Esophagus (tissue), 2 donors: ENCODE measurements around the gene TIMM50. TPM values are rescaled to one million over a fixed set of nuclear protein-coding genes. Genes with fewer than 3 reads are reported as not detected.
A peak's percentile ranks its signal among the peaks of the same experiment; 100 is the strongest.
"Not testable (repeated sequence)": the region's sequence is repeated elsewhere in the genome, so short reads cannot be mapped to it uniquely, and the experiment has no call there.

ENCODE experiments used
- H3K27ac ChIP-seq, 2 donors: one replicate each; pipeline ENCODE4 v1.5.1; 2013; ENCODE audit warnings: low read depth in 2 of 2, mild to moderate bottlenecking in 2 of 2, inconsistent platforms in 1 of 2, low read length in 1 of 2, moderate library complexity in 1 of 2
- H3K27me3 ChIP-seq, 2 donors: one replicate each; pipeline ENCODE4 v1.6.1; 2013; ENCODE audit warnings: low read length in 2 of 2, control low read depth in 1 of 2, mild to moderate bottlenecking in 1 of 2; ENCODE audit not compliant: insufficient read depth in 2 of 2, control insufficient read depth in 1 of 2
- H3K36me3 ChIP-seq, 2 donors: one replicate each; pipeline ENCODE4 v1.6.1; 2013; ENCODE audit warnings: low read length in 1 of 2; ENCODE audit not compliant: control insufficient read depth in 2 of 2, insufficient read depth in 2 of 2
- H3K4me1 ChIP-seq, 2 donors: one replicate each; pipeline ENCODE4 v1.6.1; 2013; ENCODE audit warnings: low read length in 1 of 2; ENCODE audit not compliant: control insufficient read depth in 2 of 2, insufficient read depth in 2 of 2
- H3K4me3 ChIP-seq, 2 donors: one replicate each; pipeline ENCODE4 v1.5.1; 2013; ENCODE audit warnings: low read length in 2 of 2, mild to moderate bottlenecking in 2 of 2, low read depth in 1 of 2, moderate library complexity in 1 of 2
- H3K9me3 ChIP-seq, 2 donors: one replicate each; pipeline ENCODE4 v1.6.1; 2013; ENCODE audit warnings: mild to moderate bottlenecking in 2 of 2, low read depth in 1 of 2, low read length in 1 of 2, moderate library complexity in 1 of 2; ENCODE audit not compliant: control insufficient read depth in 2 of 2, insufficient read depth in 1 of 2
- WGBS, 2 donors: extraction: QIAGEN DNeasy Blood & Tissue Kit; methylation state at CpG; one replicate each; pipeline ENCODE4 v1.1.7; 2013; 5-methylcytosine and 5-hydroxymethylcytosine counted together
- polyA plus RNA-seq, 2 donors: library from polyadenylated mRNA; stranded (reverse); fragments of 200-250 nt; gene quantifications; one replicate each; pipeline ENCODE4 v1.2.3, GENCODE V29; 2013
- donor health status: healthy with polysubstance abuse.
- donor health status: Bipolar disorder and iron deficiency.

TIMM50 gene
- polyA plus RNA-seq, 2 donors, result 42.3 to 42.4 TPM

DNA sequence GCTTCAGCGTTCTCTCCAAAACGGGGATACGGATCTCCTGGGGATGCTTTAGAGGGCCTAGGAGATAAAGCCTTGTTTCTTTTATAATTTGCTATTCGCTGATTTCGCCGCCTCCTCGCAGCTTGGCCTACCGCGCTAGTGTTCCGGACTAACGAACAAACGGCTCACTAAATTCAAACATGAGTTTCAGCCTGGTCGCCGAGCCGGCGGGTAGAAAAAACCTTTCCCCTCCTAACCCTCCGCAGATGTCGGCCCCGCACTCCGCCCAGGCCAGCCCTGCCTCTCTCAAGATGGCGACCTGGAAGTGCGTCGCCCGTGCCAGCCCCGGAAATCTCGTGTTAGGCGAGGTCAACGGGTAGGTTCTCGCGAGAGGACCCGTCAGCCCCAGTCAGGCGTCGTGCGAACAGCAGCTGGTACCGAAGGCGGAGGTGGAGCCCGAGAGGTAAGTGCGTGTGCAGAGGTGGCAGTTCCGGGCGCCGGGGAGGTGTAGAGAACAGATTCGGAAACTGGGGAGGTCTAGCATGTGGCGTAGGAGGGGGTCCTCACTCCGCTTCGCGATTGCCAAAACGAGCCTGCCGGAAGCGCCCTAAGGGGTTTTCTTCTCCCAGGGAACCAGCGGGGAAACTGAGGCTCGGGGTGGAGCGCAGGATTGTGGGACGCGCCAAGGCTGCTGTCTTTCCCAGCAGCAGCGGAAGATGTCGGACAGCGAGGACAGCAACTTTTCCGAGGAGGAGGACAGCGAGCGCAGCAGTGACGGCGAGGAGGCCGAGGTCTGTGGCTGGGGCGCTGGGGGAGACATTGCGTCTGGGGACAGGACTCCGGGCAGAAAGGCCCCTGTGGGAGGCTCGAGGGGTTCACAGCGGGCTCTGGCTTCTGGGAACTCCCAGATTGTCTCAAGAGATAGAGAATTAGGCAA is 35.2 kb upstream of the TIMM50 start, which contains the start of gene SUPT5H:
Gene SUPT5H, plus strand, starts transcription at position 387 of the 916 bp plus-strand sequence. Its CDS starts 309 bp downstream, at position 696.
- Histone ChIP-seq H3K9me3 (no peaks in the 10 kb centered on the region), H3K4me1 (peaks cover 5 to 12% of the 10 kb centered on the region in 2 donors), H3K4me3 (peak within 1 kb of the TSS; percentile 93 to 99), H3K27ac (peak within 1 kb of the TSS; percentile 98 to 99), H3K27me3 (no peaks in the 10 kb centered on the region), H3K36me3 (peaks cover 0 to 3% of the 10 kb centered on the region in 2 donors)
- WGBS, 2 donors, result 0 to 1% methylated on average over 68 of the region's 68 CpGs

DNA sequence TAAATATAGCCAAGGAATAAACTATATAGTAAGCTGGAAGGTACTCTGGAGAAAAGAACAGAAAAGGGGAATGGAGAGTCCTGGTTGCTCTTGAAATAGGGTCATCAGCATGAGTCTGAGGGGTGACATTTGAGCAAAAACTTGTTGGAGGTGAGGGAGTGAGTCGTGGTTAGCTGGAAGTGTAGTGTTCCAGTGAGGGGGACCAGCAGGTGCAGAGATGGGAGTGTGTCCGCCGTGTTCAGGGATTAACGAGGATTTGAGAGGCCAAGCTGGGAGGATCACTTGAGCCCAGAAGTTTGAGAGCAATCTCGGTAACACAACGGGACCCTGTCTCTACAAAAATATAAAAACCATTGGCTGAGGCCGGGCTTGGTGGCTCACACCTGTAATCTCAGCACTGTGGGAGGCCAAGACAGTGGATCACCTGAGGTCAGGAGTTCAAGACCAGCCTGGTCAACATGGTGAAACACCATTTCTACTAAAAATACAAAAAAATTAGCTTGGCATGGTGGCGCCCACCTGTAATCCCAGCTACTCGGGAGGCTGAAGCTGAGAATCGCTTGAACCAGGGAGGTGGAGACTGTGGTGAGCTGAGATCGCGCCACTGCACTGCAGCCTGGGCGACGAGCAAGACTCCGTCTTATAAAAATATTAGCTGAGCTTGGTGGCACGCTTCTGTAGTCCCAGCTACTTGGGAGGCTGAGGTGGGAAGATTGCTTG is 34.1 kb upstream of the TIMM50 start:
- H3K4me1 ChIP-seq, result peaks cover 5 to 12% of the 10 kb centered on the region in 2 donors
- H3K36me3 ChIP-seq, result peaks cover 0 to 3% of the 10 kb centered on the region in 2 donors
- no peaks in the 10 kb centered on the region for H3K9me3 ChIP-seq
- 81 to 82% methylated on average over 16 of the region's 16 CpGs for WGBS, 2 donors
- peak overlapping the region; percentile 24 to 99 for H3K4me3 ChIP-seq
- no peaks in the 10 kb centered on the region for H3K27me3 ChIP-seq
- peak overlapping the region in 1 of 2 donors; percentile 17 for H3K27ac ChIP-seq

DNA sequence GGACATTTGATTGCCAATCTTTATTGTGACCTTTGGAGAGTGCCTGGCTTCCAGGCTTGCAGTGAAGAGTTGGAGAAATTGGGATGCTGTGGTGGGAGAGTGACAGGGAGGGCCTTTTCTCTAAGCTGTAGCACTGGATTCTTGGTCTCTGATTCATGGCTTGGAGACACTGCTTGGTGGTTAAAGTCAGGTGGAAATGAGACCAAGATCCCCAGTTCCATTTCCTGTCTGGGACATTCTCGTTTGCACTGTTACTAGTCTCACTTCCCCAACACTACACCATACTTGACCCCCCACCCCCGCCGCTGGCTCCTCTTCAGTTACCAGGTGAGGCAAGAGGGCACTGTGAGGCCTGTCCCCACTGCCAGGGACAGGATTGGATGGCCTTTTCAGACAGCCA is 32.4 kb upstream of the TIMM50 start:
- Histone ChIP-seq H3K9me3 (no peaks in the 10 kb centered on the region), H3K27ac (no peak overlapping the region), H3K27me3 (no peaks in the 10 kb centered on the region), H3K36me3 (peaks cover 0 to 6% of the 10 kb centered on the region in 2 donors), H3K4me1 (peaks cover 5 to 12% of the 10 kb centered on the region in 2 donors), H3K4me3 (no peak overlapping the region)
- 66 to 69% methylated on average over 3 of the region's 3 CpGs for WGBS, 2 donors

DNA sequence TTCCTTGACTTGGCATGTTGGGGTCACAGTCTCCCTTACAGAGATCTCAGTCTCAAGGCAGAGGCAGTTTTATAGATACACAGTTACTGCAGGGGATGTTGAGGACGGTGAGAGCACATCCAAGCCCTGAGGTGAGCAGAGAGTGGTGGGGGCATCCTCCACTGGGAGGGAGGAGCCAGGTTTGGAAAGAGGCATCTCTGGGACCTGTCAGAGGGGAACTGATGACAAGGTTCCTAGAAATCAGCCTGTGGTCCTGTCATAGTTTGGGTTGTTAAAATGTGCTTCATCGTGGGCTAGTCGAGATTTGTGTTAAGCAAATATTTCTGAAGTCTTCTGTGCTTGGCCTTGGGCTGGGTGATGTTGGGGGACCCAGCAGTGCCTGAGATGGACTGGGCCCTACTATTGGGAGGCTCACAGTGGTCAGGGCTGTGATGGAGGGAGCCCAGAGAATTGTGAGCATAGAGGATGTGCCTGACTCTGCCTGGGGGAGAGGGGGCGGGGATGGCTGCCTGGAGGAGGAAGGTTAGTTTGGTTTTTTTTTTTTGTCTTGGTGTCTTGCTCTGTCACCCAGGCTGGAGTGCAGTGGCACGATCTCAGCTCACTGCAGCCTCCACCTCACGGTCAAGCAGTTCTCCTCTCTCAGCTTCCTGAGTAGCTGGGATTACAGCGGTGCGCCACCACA is 31.4 kb upstream of the TIMM50 start:
- Histone ChIP-seq H3K27me3 (no peaks in the 10 kb centered on the region), H3K9me3 (no peaks in the 10 kb centered on the region), H3K4me3 (no peak overlapping the region), H3K27ac (no peak overlapping the region), H3K36me3 (peaks cover 0 to 6% of the 10 kb centered on the region in 2 donors), H3K4me1 (peaks cover 5 to 12% of the 10 kb centered on the region in 2 donors)
- 75 to 80% methylated on average over 8 of the region's 8 CpGs for WGBS, 2 donors

DNA sequence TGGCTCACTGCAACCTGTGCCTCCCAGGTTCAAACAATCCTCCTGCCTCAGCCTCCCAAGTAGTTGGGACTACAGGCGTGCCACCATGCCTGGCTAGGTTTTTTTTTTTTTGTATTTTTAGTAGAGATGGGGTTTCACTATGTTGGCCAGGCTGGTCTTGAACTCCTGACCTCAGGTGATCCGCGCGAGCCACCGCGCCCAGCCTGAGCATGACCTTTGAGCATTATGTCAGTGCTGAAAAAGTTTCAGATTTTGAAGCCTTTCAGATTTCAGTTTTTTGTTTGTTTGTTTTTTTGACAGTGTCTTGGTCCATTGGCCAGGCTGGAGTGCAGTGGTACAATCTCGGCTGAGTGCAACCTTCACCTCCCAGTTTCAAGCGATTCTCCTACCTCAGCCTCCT is 29.4 kb upstream of the TIMM50 start:
- H3K4me3 ChIP-seq, H3K27ac ChIP-seq, H3K27me3 ChIP-seq, H3K9me3 ChIP-seq, H3K36me3 ChIP-seq: not testable (repeated sequence)
- WGBS, 2 donors, result 95 to 96% methylated on average over 8 of the region's 8 CpGs
- H3K4me1 ChIP-seq, result peaks cover 5 to 12% of the 10 kb centered on the region in 2 donors

DNA sequence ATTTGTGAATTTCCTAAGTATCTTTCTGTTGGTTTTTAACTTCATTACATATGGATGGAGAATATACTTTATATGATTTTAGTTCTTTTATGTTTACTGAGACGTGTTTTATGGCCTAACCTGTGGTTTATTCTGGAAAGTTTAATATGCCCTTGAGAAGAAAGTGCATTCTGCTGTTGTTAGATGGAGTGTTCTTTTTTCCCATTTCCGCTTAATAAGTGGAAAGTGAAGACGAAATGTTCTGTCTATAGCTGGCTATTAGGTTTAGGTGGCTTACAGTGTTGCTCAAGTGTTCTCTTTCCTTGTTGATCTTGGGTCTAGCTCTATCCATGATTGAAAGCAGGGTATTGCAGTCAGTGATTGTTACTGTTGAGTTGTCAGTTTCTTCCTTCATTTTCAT is 17.2 kb upstream of the TIMM50 start:
- 82 to 92% methylated on average over 3 of the region's 3 CpGs for WGBS, 2 donors
- no peaks in the 10 kb centered on the region for H3K4me1 ChIP-seq
- H3K27ac ChIP-seq, result no peak overlapping the region
- no peaks in the 10 kb centered on the region for H3K27me3 ChIP-seq
- H3K4me3 ChIP-seq, result no peak overlapping the region
- peaks cover 33 to 61% of the 10 kb centered on the region in 2 donors for H3K36me3 ChIP-seq
- no peaks in the 10 kb centered on the region for H3K9me3 ChIP-seq

DNA sequence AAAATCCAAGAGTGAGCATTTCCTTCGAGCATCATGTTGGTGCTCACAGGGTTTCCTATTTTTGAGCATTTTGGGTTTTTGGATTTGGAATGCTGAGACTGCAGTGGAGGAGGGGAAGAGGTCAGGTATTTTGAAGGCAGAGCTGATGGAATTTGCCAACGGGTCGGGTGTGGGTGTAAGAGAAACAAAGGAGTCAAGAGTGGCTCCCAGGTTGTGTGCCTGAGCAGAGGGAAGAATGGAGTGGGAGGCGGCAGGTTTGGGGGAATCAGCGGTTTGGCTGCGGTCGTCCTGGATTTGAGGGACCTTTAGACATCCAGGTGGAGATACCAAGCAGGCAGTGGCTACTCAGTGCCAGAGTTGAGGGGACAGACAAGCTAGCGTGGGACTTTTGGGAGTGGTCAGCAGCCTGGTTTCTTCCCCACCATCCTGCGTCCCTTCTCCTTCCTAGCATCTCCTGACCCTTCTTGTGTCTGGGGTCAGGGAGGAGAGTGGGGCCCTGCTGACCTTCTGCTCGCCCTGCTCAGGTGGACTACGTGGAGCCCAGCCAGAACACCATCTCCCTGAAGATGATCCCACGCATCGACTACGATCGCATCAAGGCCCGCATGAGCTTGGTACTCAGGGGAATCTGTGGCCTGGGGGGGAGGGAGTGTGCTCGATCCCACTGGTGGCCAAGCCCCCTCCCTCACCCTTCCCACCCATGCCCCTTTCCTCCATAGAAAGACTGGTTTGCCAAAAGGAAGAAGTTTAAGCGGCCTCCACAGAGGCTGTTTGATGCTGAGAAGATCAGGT is 14.5 kb upstream of the TIMM50 start:
- no peak overlapping the region for H3K27ac ChIP-seq
- no peak overlapping the region for H3K4me3 ChIP-seq
- H3K9me3 ChIP-seq, result no peaks in the 10 kb centered on the region
- WGBS, 2 donors, result 93 to 95% methylated on average over 18 of the region's 18 CpGs
- H3K4me1 ChIP-seq, result no peaks in the 10 kb centered on the region
- H3K36me3 ChIP-seq, result peaks cover 30 to 60% of the 10 kb centered on the region in 2 donors
- no peaks in the 10 kb centered on the region for H3K27me3 ChIP-seq

DNA sequence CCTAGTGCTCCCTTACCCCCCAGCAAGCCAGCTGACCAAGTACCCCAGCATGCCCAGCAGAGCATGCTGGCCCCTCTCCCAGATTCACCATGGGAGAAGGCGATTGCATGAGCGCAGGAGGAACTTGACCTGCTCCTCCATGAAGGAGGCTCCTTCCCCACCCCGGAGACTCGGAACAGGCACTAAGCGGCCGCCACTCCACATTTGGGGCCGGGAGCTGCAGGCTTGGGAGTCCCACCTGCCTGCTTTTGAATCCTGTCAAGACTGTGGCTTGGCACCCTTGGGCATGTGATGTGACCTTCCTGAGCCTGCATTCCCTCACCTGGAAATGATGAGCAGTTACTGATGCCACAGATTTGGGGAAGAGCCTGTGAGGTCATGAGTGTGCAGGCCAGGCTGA is 12.7 kb upstream of the TIMM50 start:
- Histone ChIP-seq H3K4me1 (no peaks in the 10 kb centered on the region), H3K9me3 (no peaks in the 10 kb centered on the region), H3K27me3 (no peaks in the 10 kb centered on the region), H3K4me3 (no peak overlapping the region), H3K27ac (no peak overlapping the region), H3K36me3 (peaks cover 44 to 74% of the 10 kb centered on the region in 2 donors)
- 95 to 96% methylated on average over 7 of the region's 7 CpGs for WGBS, 2 donors

DNA sequence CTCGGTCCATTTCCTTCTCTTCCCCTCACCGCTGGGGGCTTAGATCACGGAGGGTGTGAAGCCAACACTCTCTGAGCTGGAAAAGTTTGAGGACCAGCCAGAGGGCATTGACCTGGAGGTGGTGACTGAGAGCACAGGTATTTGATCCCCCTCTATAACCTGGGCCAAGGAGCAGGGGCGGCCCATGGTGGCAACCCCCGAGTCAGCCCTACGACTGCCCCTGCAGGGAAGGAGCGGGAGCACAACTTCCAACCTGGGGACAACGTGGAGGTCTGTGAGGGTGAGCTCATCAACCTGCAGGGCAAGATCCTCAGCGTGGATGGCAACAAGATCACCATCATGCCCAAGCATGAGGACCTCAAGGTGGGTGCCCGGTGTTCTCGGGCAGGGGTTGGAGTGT is 11.6 kb upstream of the TIMM50 start:
- Histone ChIP-seq H3K27me3 (no peaks in the 10 kb centered on the region), H3K4me3 (no peak overlapping the region), H3K4me1 (no peaks in the 10 kb centered on the region), H3K9me3 (no peaks in the 10 kb centered on the region), H3K36me3 (peaks cover 50 to 85% of the 10 kb centered on the region in 2 donors), H3K27ac (no peak overlapping the region)
- 90% methylated on average over 11 of the region's 11 CpGs for WGBS, 2 donors
